NB4 (cell line): ENCODE results near the gene WDFY4.

ENCODE experiments used
- DNase-seq: peaks from one replicate; pipeline ENCODE4 v3.0.0; 2010; ENCODE audit warnings: low read depth
- H3K4me3 ChIP-seq: one replicate; pipeline ENCODE4 v1.5.1; 2011; ENCODE audit warnings: mild to moderate bottlenecking, low read depth, low read length, moderate library complexity
- CTCF ChIP-seq: IDR thresholded peaks from one replicate; pipeline ENCODE4 v1.5.1; 2012; ENCODE audit warnings: low read depth, low read length
- MAX ChIP-seq: IDR thresholded peaks from 2 replicates; pipeline ENCODE4 v1.6.1; 2011; ENCODE audit warnings: low read depth, low read length
- MYC ChIP-seq: IDR thresholded peaks from 2 replicates; pipeline ENCODE4 v1.6.1; 2011; ENCODE audit warnings: low read depth, low read length
- POLR2A ChIP-seq: IDR thresholded peaks from 2 replicates; pipeline ENCODE4 v1.6.1; 2011; ENCODE audit warnings: mild to moderate bottlenecking; ENCODE audit not compliant: insufficient read length; ENCODE audit errors: extremely low read depth

Gene WDFY4

GRCh38 chr10:48957361-48958151, 272.9 kb downstream of the WDFY4 start:
- no peak overlapping the region for H3K4me3 ChIP-seq
- DNase-seq = peak; percentile 17
- TF ChIP-seq POLR2A (no peak), MYC (no peak), CTCF (no peak), MAX (no peak)

- H3K4me3 ChIP-seq = no peak overlapping the region
- TF ChIP-seq POLR2A (no peak), MAX (no peak), CTCF (no peak), MYC (no peak)
- DNase-seq = no peak
These were observed 274.0 kb downstream of the WDFY4 start for GRCh38 chr10:48958598-48959190.

- H3K4me3 ChIP-seq = no peak overlapping the region
- no peak for DNase-seq
- no peak for TF ChIP-seq MYC
- no peak for TF ChIP-seq MAX
- TF ChIP-seq CTCF = no peak
- no peak for TF ChIP-seq POLR2A
These were observed 279.4 kb downstream of the WDFY4 start for GRCh38 chr10:48964038-48964437.

GRCh38 chr10:48965460-48965859, 280.8 kb downstream of the WDFY4 start:
- DNase-seq = no peak
- H3K4me3 ChIP-seq = no peak overlapping the region
- TF ChIP-seq MYC (no peak), POLR2A (no peak), MAX (no peak), CTCF (no peak)

- DNase-seq = no peak
- no peak for TF ChIP-seq MAX
These were observed 283.4 kb downstream of the WDFY4 start for GRCh38 chr10:48968036-48968435.

GRCh38 chr10:48970046-48970445, 285.4 kb downstream of the WDFY4 start:
- no peak for DNase-seq
- no peak for TF ChIP-seq MYC
- TF ChIP-seq CTCF = no peak
- no peak for TF ChIP-seq POLR2A
- no peak for TF ChIP-seq MAX
- no peak overlapping the region for H3K4me3 ChIP-seq

More at GRCh38 chr10:48968036-48968435, 283.4 kb downstream of the WDFY4 start:
- no peak overlapping the region for H3K4me3 ChIP-seq
